Activated CD8-positive, alpha-beta memory T cell treated with anti-CD3 and anti-CD28 coated beads, Interleukin-2, amount 50 U/mL, for 24 hours (primary cell): Measurements from ENCODE around the gene SLC38A1.

Experiments used
- DNase-seq: peaks from one replicate; pipeline ENCODE4 v3.0.0-alpha.2; 2020; ENCODE audit errors: extremely low read depth

Gene SLC38A1

GRCh38 chr12:46230983-46231382 is 37.9 kb downstream of the SLC38A1 start:
- no peak for DNase-seq

- DNase-seq: no peak
Observed at GRCh38 chr12:46230306-46230705, 38.5 kb downstream of the SLC38A1 start.

- no peak for DNase-seq
Observed at GRCh38 chr12:46227616-46228015, 41.2 kb downstream of the SLC38A1 start.

GRCh38 chr12:46224386-46224785 is 44.5 kb downstream of the SLC38A1 start:
- DNase-seq: no peak

- DNase-seq: no peak
Observed at GRCh38 chr12:46223047-46223446, 45.8 kb downstream of the SLC38A1 start.

- no peak for DNase-seq
Observed at GRCh38 chr12:46222636-46223035, 46.2 kb downstream of the SLC38A1 start.

- no peak for DNase-seq
Observed at GRCh38 chr12:46221255-46222128, 47.4 kb downstream of the SLC38A1 start.

GRCh38 chr12:46219877-46220655 is 48.8 kb downstream of the SLC38A1 start:
- DNase-seq: no peak

GRCh38 chr12:46219132-46219876 is 49.5 kb downstream of the SLC38A1 start:
- DNase-seq: no peak

GRCh38 chr12:46218322-46219095 is 50.3 kb downstream of the SLC38A1 start:
- no peak for DNase-seq

- no peak for DNase-seq
Observed at GRCh38 chr12:46217541-46218321, 51.1 kb downstream of the SLC38A1 start.

- DNase-seq: no peak
Observed at GRCh38 chr12:46214668-46215436, 54.0 kb downstream of the SLC38A1 start.

- no peak for DNase-seq
Observed at GRCh38 chr12:46212108-46212982, 56.5 kb downstream of the SLC38A1 start.

GRCh38 chr12:46210873-46211439 is 57.9 kb downstream of the SLC38A1 start:
- no peak for DNase-seq

GRCh38 chr12:46209914-46210872 is 58.6 kb downstream of the SLC38A1 start:
- DNase-seq: no peak

- no peak for DNase-seq
Observed at GRCh38 chr12:46209170-46209569, 59.7 kb downstream of the SLC38A1 start.

GRCh38 chr12:46208370-46208769 is 60.5 kb downstream of the SLC38A1 start:
- no peak for DNase-seq
